HL-60/S4 treated with phorbol 12-myristate 13-acetate at 8.2 ng/mL for 4 days and 3 days (cell line): ENCODE measurements around the gene PSME3.
"Not testable (repeated sequence)": the region's sequence is repeated elsewhere in the genome, so short reads cannot be mapped to it uniquely, and the experiment has no call there.

Experiments
- in situ Hi-C: fragments of 300-500 bp; cut with MboI; formaldehyde crosslinking; loops from 2 replicates; pipeline ENCODE4 v1.15.0; 2022; ENCODE audit warnings: low sequenced_read_pairs

The PSME3 gene

GRCh38 chr17:42873315-42873714, 40.1 kb downstream of the PSME3 start:
- in situ Hi-C loops, result no loop called here

DNA sequence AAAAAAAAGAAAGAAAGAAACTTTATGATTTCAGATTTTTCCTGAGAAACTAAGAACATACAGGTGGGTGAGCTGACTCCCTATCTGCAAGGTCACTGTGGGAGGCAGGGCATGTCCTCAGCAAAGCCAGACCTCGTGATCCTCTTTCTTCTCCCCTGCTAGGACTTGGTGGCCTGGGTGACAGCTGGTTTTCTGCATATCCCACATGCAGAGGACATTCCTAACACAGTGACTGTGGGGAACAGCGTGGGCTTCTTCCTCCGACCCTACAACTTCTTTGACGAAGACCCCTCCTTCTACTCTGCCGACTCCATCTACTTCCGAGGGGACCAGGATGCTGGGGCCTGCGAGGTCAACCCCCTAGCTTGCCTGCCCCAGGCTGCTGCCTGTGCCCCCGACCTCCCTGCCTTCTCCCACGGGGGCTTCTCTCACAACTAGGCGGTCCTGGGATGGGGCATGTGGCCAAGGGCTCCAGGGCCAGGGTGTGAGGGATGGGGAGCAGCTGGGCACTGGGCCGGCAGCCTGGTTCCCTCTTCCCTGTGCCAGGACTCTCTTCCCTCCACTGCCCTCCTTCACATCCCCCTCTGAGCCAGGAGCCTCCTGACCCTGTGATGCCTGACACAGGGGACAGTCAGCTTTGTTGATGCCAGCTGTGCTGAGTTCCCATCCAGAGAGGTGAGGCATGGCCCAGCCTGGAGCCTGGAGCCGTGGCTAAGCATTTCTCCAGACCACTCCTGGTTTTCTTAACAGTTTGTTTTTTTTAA, 40.9 kb downstream of the PSME3 start:
- in situ Hi-C loops, result not testable (repeated sequence)

DNA sequence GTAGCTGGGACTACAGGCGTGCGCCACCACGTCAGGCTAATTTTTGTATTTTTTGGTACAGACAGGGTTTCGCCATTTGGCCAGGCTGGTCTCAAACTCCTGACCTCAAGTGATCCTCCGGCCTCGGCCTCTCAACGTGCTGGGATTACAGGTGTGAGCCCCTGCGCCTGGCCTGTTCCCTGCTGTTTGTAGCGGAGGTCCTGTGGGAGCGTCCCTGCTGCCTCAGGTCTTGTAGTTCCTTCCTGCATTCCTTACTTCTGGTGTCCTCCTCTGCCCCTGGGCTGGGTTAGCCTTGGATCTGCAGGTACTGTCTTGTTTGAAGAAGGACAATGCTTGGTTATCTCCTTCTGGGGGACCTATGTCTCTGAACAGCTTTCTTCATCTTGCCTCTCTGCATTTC, 43.8 kb downstream of the PSME3 start:
- in situ Hi-C loops, result no loop called here

GRCh38 chr17:42878123-42878880, 45.1 kb downstream of the PSME3 start:
- in situ Hi-C loops, result no loop called here

DNA sequence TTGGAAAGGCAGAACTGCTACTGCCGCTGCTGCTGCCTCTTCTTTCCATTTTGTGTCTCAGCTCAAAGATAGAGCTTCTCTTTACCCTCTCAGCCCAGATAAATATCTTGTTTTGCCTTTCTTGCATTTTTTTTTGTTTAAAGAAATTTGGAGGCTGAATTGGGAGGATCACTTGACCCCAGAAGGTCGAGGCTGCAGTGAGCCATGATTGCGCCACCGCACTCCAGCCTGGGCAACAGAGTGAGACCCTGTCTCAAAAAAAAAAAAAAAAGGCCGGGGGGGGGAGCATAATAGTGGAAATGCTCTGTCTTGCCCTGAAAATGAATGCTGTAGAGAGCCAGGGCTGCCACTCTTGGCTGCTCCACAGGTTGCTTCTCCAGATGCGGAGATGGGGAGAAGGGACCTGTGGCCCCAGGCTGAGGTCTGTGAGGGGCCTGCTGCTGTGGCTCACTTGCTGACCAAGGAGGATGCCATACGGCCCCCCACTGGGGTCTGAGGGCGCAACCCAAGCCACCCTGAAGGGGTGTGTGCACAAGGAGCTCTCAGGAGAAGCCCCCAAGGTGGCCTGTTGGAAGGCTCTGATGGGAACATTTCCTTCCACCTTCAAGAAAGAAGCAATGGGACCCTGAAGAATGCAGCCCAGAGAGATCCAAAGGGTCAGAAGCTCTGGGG, 45.9 kb downstream of the PSME3 start:
- in situ Hi-C loops, result no loop called here

- in situ Hi-C loops, result no loop called here
These were observed 46.4 kb downstream of the PSME3 start for GRCh38 chr17:42879596-42879985.

DNA sequence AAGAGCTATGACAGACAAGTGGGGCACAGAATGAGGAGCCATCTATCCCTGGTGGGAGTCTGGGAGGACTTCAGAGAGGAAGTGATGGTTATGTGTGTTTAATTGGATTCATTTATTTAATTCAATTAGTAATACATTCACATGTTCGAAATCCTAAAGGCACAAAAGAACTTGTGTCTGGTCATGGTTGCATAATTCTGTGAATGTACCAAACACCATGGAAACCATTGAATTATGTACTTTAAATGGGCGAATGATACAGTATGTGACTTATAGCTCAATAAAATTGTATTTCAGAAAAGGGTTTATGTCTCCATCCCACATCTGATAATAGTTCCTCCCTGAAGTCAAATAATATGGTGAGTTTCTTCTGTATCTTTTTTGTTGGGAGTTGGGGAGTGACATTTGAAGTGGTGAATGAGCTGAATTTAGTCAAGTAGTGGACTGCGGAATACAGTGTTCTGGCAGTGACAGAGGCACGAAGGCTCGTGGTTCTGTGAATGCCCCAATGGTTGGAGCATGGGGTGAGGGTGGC, 47.6 kb downstream of the PSME3 start:
- in situ Hi-C loops, result no loop called here

DNA sequence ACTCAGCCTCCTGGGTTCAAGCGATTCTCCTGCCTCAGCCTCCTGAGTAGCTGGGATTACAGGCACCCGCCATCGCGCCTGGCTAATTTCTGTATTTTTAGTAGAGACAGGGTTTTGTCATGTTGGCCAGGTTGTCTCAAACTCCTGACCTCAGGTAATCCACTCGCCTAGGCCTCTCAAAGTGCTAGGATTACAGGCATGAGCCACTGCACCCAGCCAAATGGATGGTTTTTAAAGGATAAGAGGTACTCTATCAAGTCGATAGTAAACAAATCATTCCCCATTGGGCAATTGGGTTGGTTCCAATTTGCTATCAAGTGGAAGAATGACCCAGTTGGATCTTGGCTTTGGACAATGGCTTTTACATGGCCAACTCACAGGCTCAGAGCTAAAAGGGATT, 48.5 kb downstream of the PSME3 start:
- in situ Hi-C loops, result not testable (repeated sequence)

- in situ Hi-C loops, result no loop called here
These were observed 49.0 kb downstream of the PSME3 start for GRCh38 chr17:42882166-42882565.

- in situ Hi-C loops, result no loop called here
These were observed 50.8 kb downstream of the PSME3 start for GRCh38 chr17:42883802-42884558.

- in situ Hi-C loops, result not testable (repeated sequence)
These were observed 52.6 kb downstream of the PSME3 start for GRCh38 chr17:42885806-42886205.

DNA sequence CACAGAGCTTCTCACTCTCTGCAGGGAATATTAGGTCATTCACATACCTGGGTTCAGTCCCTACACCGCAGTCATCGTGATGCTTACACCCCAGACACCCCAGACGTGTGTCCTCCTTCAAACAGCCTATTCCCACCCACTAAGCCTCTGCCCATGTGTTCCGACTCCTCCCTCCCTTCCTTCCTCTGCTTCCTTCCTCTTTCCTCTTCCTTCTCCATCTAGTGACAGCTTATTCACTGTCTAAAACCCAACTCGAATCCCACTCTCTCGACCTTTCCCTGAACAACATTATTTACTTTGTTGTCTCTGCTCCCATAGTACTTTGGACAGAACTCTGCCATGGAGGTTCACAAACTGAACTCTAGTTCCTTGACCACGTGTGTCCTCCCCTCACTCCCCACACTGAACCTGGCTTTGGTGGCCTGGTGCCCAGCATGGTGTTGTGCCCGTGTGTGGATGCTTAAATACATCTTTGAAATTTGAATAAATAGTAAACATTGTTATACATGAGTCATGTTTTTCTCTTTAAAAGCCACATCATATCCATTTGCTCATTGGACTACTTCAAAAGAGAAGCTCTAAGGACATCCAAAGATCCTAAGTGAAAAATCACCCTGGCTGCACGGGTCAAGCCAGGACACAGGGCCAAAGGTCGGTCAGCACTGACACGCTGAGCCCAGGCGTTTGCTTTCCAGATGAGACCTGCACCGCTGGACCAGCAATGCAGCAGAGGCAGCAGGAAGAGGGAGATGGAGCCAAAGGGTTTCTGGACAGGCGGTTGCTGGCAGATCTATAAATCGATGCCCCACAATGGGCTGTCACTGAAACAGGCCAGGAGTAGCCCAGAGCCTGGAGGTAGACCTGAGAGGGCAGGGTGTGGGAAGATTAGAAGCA, 53.3 kb downstream of the PSME3 start:
- in situ Hi-C loops, result no loop called here

DNA sequence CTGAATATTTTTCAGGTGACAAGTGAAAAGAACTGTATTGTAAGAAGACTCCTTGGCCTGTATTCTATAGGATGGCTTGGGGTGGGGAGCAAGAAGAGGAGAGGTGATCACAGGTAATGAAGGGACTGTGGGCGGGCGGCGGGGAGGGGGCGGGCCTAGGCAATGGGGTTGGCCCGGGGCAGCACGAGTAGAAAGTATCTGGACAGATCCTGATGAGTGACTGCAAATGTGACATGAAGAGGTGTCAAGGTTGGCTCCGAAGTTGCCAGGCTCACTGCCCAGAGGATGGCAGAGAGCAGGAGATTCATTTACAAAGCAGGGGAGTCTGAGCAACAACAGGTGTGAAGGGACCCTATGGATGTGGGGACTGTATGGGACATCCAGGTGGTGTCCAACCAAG, 56.6 kb downstream of the PSME3 start:
- in situ Hi-C loops, result no loop called here

GRCh38 chr17:42891539-42892152, 58.4 kb downstream of the PSME3 start:
- in situ Hi-C loops, result no loop called here

- in situ Hi-C loops, result no loop called here
These were observed 60.2 kb downstream of the PSME3 start for GRCh38 chr17:42893359-42893758.
